GM23338 (cell line): ENCODE data around the gene MMP25. TPM values are rescaled to one million over a fixed set of nuclear protein-coding genes. Genes with fewer than 3 reads are reported as not detected.
"Not testable (repeated sequence)": the region's sequence is repeated elsewhere in the genome, so short reads cannot be mapped to it uniquely, and the experiment has no call there.

Source experiments
- ATAC-seq: fragments of 200-7000 bp; cut with Tn5 transposase; 3 replicates; pipeline ENCODE4 v1.9.1; 2020
- DNase-seq: peaks from one replicate; pipeline ENCODE4 v3.0.0-alpha.2; 2015; ENCODE audit warnings: low spot score
- H2AFZ ChIP-seq: fragments of 200-600 bp; sonication (generic); 2 replicates; pipeline ENCODE4 v1.8.0; 2016; ENCODE audit warnings: antibody characterized with exemption, mild to moderate bottlenecking, moderate library complexity
- H3F3A ChIP-seq: fragments of 200-600 bp; sonication (generic); replicated peaks from 2 replicates; pipeline ENCODE4 v1.8.0; 2017; ENCODE audit warnings: antibody characterized with exemption, mixed run types, low read depth
- H3K27ac ChIP-seq: fragments of 200-600 bp; sonication (generic); 2 replicates; pipeline ENCODE4 v1.6.1; 2016; ENCODE audit warnings: low read depth
- H3K27me3 ChIP-seq: fragments of 200-600 bp; sonication (generic); 2 replicates; pipeline ENCODE4 v1.8.0; 2016; ENCODE audit warnings: mild to moderate bottlenecking, mixed run types, moderate library complexity; ENCODE audit not compliant: insufficient read depth
- H3K36me3 ChIP-seq: fragments of 200-600 bp; sonication (generic); 2 replicates; pipeline ENCODE4 v1.8.0; 2016; ENCODE audit warnings: mild to moderate bottlenecking; ENCODE audit not compliant: insufficient read depth
- H3K4me1 ChIP-seq: fragments of 200-600 bp; sonication (generic); 2 replicates; pipeline ENCODE4 v1.8.0; 2016; ENCODE audit warnings: mild to moderate bottlenecking, moderate library complexity; ENCODE audit not compliant: insufficient read depth
- H3K4me2 ChIP-seq: fragments of 200-600 bp; sonication (generic); 2 replicates; pipeline ENCODE4 v1.7.1; 2017; ENCODE audit warnings: mixed run types
- H3K4me3 ChIP-seq: fragments of 200-600 bp; sonication (generic); 2 replicates; pipeline ENCODE4 v1.6.1; 2016; ENCODE audit warnings: mixed run types
- H3K79me2 ChIP-seq: fragments of 200-600 bp; sonication (generic); replicated peaks from 2 replicates; pipeline ENCODE4 v1.8.0; 2017; ENCODE audit warnings: mild to moderate bottlenecking; ENCODE audit not compliant: insufficient read depth
- H3K9me2 ChIP-seq: fragments of 200-600 bp; sonication (generic); 2 replicates; pipeline ENCODE4 v1.8.0; 2017; ENCODE audit not compliant: insufficient read depth
- H4K20me1 ChIP-seq: fragments of 200-600 bp; sonication (generic); replicated peaks from 2 replicates; pipeline ENCODE4 v1.8.0; 2017; ENCODE audit warnings: mild to moderate bottlenecking; ENCODE audit not compliant: insufficient read depth
- H3K27ac Mint-ChIP-seq: 2 replicates; pipeline ENCODE4 v1.8.0; 2020; ENCODE audit warnings: inconsistent platforms, mild to moderate bottlenecking, moderate library complexity, mixed read lengths
- H3K27me3 Mint-ChIP-seq: 3 replicates; pipeline ENCODE4 v1.8.0; 2022; ENCODE audit warnings: low read depth, mild to moderate bottlenecking, moderate library complexity, mixed read lengths, inconsistent platforms; ENCODE audit not compliant: insufficient read depth, poor library complexity
- H3K36me3 Mint-ChIP-seq: 3 replicates; pipeline ENCODE4 v1.8.0; 2021; ENCODE audit warnings: low read depth, mild to moderate bottlenecking, inconsistent platforms, moderate library complexity, mixed read lengths
- H3K4me1 Mint-ChIP-seq: 3 replicates; pipeline ENCODE4 v1.8.0; 2020; ENCODE audit warnings: mild to moderate bottlenecking, inconsistent platforms, mixed read lengths
- H3K4me3 Mint-ChIP-seq: 3 replicates; pipeline ENCODE4 v1.8.0; 2021; ENCODE audit warnings: moderate library complexity, mild to moderate bottlenecking, inconsistent platforms, mixed read lengths
- H3K9me3 Mint-ChIP-seq: 3 replicates; pipeline ENCODE4 v1.8.0; 2020; ENCODE audit warnings: moderate library complexity, mild to moderate bottlenecking, inconsistent platforms, mixed read lengths
- NANOG ChIP-seq: IDR thresholded peaks from 2 replicates; pipeline ENCODE4 v1.6.1; 2016; ENCODE audit warnings: antibody characterized with exemption, borderline replicate concordance
- POLR2AphosphoS5 ChIP-seq: IDR thresholded peaks from 2 replicates; pipeline ENCODE4 v1.6.1; 2016; ENCODE audit warnings: antibody characterized with exemption, low read depth
- polyA plus RNA-seq: library from polyadenylated mRNA; unstranded; fragments of >200 nt; fragmentation: Nextera tagmentation; extraction: Ambion mirVana; gene quantifications from 2 replicates; pipeline ENCODE4 v1.2.1, GENCODE V29; 2016
- total RNA-seq: library from RNA; depleted of rRNA; stranded (reverse); fragments of >200 nt; shearing (Covaris generic); gene quantifications from 2 replicates; pipeline ENCODE4 v1.2.3, GENCODE V29; 2014
- TF ChIP-seq, protein P1 (sequence below), 2 experiments: fragments of 200-600 bp in 1 of 2; sonication (generic) in 1 of 2; conservative IDR thresholded peaks; 2 replicates each; pipeline versions ENCODE4 v1.5.1 to v1.6.1; 2016 to 2017; ENCODE audit warnings: antibody characterized with exemption in 2 of 2, low read depth in 2 of 2, mild to moderate bottlenecking in 2 of 2, moderate library complexity in 1 of 2

The MMP25 gene
- total and polyA plus RNA-seq, 2 experiments from 2014 or later, result 7.7 to 15.9 TPM

DNA sequence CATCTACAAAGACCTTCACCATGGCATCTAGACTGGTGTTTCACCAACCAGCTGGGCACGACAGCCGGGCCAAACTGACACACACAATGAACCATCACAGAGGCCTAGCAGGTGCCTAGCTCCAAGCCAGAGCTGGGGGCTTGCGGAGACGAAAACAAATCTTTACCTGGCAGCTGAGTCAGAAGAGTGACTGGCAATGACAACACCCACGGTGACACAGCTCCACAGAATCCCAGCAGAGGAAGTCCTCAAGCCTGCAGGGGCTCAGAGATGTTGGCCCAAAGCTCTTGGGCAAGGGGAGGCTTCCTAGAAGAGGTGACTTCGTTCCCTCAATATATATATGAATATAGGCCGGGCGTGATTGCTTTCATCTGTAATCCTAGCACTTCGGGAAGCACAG, 5.1 kb downstream of the MMP25 start:
- Histone ChIP-seq H4K20me1 (peaks cover 7% of the 10 kb centered on the region), H3K9me2 (no peaks in the 10 kb centered on the region), H3K27ac (no peak overlapping the region), H3K4me3 (no peak overlapping the region), H3K27me3 (peaks cover 27% of the 10 kb centered on the region), H3K79me2 (no peaks in the 10 kb centered on the region; the same call in 1 of the 2 replicates), H3K36me3 (no peaks in the 10 kb centered on the region), H2AFZ (no peak overlapping the region), H3K4me2 (no peak overlapping the region), H3F3A (peaks cover 11% of the 10 kb centered on the region), H3K4me1 (peaks cover 9% of the 10 kb centered on the region; the same call in 1 of the 2 replicates)
- Mint-ChIP-seq H3K9me3 (peaks cover 4% of the 10 kb centered on the region; the same call in 2 of the 3 replicates), H3K36me3 (peaks cover 46% of the 10 kb centered on the region), H3K4me1 (peaks cover 18% of the 10 kb centered on the region), H3K27me3 (peaks cover 24% of the 10 kb centered on the region), H3K27ac (no peak overlapping the region), H3K4me3 (no peak overlapping the region)
- no peak for ATAC-seq
- TF ChIP-seq POLR2AphosphoS5, result 0 out of 2 replicates have a peak, but pooled peaks have one; percentile 9
- no peak for TF ChIP-seq NANOG
- no peak for DNase-seq

DNA sequence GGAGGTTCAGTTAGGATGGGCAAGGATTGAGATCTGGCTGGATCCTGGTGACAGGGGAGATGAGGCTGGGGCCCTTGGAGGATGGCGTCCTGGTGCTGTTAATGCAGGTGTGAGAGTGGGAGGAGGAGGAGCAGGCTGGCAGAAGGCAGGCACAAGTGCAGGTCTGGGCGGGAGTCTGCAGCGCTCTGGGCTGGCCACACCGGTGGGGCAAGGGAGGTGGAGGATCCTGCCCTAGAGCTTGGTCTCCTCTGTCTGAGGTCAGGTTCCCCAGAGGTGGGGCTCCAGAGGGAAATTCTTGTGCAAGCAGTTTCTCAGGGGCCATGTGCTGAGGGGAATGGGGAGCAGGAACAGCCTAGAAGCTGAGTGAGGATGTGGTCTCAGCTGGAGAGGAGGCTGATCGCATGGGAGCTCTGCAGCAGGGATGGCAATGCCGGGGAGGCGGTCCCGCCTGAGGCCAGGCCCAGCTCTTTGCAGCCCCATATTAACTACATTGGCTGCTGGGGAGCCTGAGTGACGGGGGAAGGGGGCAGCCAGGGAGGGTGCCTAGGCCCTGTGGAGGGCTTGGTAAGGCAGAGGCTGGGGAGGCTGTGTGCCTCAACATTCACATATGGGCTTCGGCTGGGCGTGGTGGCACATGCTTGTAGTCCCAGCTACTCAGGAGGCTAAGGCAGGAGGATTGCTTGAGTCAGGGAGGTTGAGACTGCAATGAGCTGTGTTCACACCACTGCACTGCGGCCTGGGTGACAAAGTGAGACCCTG, 6.4 kb downstream of the MMP25 start:
- not testable (repeated sequence) for ATAC-seq, H3K79me2 ChIP-seq, H3K4me3 ChIP-seq, H3K4me3 Mint-ChIP-seq, H3K4me2 ChIP-seq, H3K4me1 ChIP-seq, H3K9me2 ChIP-seq, H3K27ac ChIP-seq, H3K27ac Mint-ChIP-seq, H2AFZ ChIP-seq, H3K9me3 Mint-ChIP-seq, H3K36me3 ChIP-seq, DNase-seq, H4K20me1 ChIP-seq
- Histone ChIP-seq H3K27me3 (peaks cover 18% of the 10 kb centered on the region), H3F3A (peaks cover 13% of the 10 kb centered on the region)
- peaks cover 17% of the 10 kb centered on the region for H3K27me3 Mint-ChIP-seq
- H3K4me1 Mint-ChIP-seq, result peaks cover 18% of the 10 kb centered on the region
- peaks cover 51% of the 10 kb centered on the region for H3K36me3 Mint-ChIP-seq

DNA sequence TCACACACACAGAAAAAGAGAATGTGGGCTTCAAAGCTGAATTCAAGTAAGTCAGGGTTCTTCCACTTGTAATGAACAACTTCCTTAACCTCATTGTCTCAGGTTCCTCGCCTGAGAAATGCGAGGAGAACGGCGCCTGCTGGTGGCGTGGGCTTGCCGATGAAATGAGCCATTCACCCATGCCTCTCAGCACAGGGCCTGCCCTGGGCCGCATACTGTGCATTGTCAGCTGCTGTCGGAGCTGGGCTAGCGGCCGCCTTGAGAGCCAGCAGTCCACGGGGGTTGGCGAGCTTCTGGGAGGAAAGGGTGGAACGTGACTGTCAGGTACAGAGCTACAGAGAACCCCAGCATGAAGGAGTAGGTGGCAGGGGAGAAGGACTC, 7.0 kb downstream of the MMP25 start:
- not testable (repeated sequence) for H3K4me1 ChIP-seq, H2AFZ ChIP-seq, H3K9me2 ChIP-seq, H3K36me3 ChIP-seq, H3K27ac Mint-ChIP-seq, H3K27ac ChIP-seq, H3K9me3 Mint-ChIP-seq, H4K20me1 ChIP-seq, H3F3A ChIP-seq, H3K4me3 ChIP-seq, H3K4me3 Mint-ChIP-seq, H3K79me2 ChIP-seq, H3K4me2 ChIP-seq
- H3K4me1 Mint-ChIP-seq, result peaks cover 18% of the 10 kb centered on the region
- ATAC-seq, result peak; percentile 58
- peak; percentile 28 for DNase-seq
- peaks cover 11% of the 10 kb centered on the region for H3K27me3 Mint-ChIP-seq
- peaks cover 49% of the 10 kb centered on the region for H3K36me3 Mint-ChIP-seq
- H3K27me3 ChIP-seq, result peaks cover 13% of the 10 kb centered on the region
- TF ChIP-seq, protein P1, sequence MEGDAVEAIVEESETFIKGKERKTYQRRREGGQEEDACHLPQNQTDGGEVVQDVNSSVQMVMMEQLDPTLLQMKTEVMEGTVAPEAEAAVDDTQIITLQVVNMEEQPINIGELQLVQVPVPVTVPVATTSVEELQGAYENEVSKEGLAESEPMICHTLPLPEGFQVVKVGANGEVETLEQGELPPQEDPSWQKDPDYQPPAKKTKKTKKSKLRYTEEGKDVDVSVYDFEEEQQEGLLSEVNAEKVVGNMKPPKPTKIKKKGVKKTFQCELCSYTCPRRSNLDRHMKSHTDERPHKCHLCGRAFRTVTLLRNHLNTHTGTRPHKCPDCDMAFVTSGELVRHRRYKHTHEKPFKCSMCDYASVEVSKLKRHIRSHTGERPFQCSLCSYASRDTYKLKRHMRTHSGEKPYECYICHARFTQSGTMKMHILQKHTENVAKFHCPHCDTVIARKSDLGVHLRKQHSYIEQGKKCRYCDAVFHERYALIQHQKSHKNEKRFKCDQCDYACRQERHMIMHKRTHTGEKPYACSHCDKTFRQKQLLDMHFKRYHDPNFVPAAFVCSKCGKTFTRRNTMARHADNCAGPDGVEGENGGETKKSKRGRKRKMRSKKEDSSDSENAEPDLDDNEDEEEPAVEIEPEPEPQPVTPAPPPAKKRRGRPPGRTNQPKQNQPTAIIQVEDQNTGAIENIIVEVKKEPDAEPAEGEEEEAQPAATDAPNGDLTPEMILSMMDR (conservative IDR thresholded peaks at IDR 0.05; ENCODE audit: low read depth in 2 of 2), result peak in 1 of 2 experiments; percentile 52; a peak in 2 of 4 replicates
